ENCODE results near the gene CASP8AP2. TPM values are rescaled to one million over a fixed set of nuclear protein-coding genes. Genes with fewer than 3 reads are reported as not detected.

The CASP8AP2 gene
- total and polyA plus RNA-seq, 8 donors, result 3.0 to 9.3 (median 5.1) TPM

- Histone ChIP-seq H3K9me3 (no peaks in the 10 kb centered on the region), H3K27me3 (no peaks in the 10 kb centered on the region), H3K4me1 (no peaks in the 10 kb centered on the region), H3K27ac (no peak overlapping the region), H3K36me3 (no peaks in the 10 kb centered on the region), H3K4me3 (no peak overlapping the region)
- ATAC-seq (no peak), FAIRE-seq (no peak), DNase-seq (no peak)
- TF ChIP-seq CTCF (IDR thresholded peaks at IDR 0.05), result no peak
- intact Hi-C loops (cut with DNase I), result no loop called here
- WGBS, 2 donors, result 90 to 96% methylated on average over 4 of the region's 4 CpGs
Observed at GRCh38 chr6:89917216-89917615, 87.5 kb downstream of the CASP8AP2 start.

GRCh38 chr6:89917801-89918366, 88.2 kb downstream of the CASP8AP2 start:
- Histone ChIP-seq H3K27ac (no peak overlapping the region), H3K4me1 (no peaks in the 10 kb centered on the region), H3K27me3 (no peaks in the 10 kb centered on the region), H3K9me3 (no peaks in the 10 kb centered on the region), H3K4me3 (no peak overlapping the region), H3K36me3 (no peaks in the 10 kb centered on the region)
- TF ChIP-seq CTCF (IDR thresholded peaks at IDR 0.05), result no peak
- FAIRE-seq, result no peak
- WGBS, 2 donors, result 74 to 77% methylated on average over 3 of the region's 3 CpGs
- no peak for ATAC-seq
- intact Hi-C loops (cut with DNase I), result no loop called here
- no peak for DNase-seq

Other genes starting within 250 kb of the CASP8AP2 start
- 10 to 100 TPM; 11.5 to 17.6 (median 16.0) TPM for gene LYRM2, start 191.1 kb upstream of the CASP8AP2 start, total RNA-seq
- 10 to 100 TPM in 1 of 2 donors, 1 to 10 TPM in 1; 6.5 to 16.0 TPM for gene LYRM2, start 191.1 kb upstream of the CASP8AP2 start, polyA plus RNA-seq
- 10 to 100 TPM; 15.6 to 20.2 (median 17.0) TPM for gene MDN1, start 10.1 kb upstream of the CASP8AP2 start, total RNA-seq
- gene MDN1, start 10.1 kb upstream of the CASP8AP2 start, polyA plus RNA-seq, result 10 to 100 TPM; 23.1 to 27.5 TPM
- not detected for gene GJA10, start 64.6 kb downstream of the CASP8AP2 start, total RNA-seq
- gene GJA10, start 64.6 kb downstream of the CASP8AP2 start, polyA plus RNA-seq, result not detected